GM18511 (cell line): Measurements from ENCODE around the gene GRXCR2.
A peak's percentile ranks its signal among the peaks of the same experiment; 100 is the strongest.
"Not testable (repeated sequence)": the region's sequence is repeated elsewhere in the genome, so short reads cannot be mapped to it uniquely, and the experiment has no call there.

ENCODE experiments used
- ATAC-seq: cut with Tn5 transposase; IDR thresholded peaks from one replicate; pipeline ENCODE4 v1.9.1; 2021; ENCODE audit warnings: mild to moderate bottlenecking, moderate library complexity; ENCODE audit not compliant: unreplicated experiment

GRXCR2 gene

GRCh38 chr5:145840458-145841132, 32.2 kb downstream of the GRXCR2 start:
- no peak for ATAC-seq

- ATAC-seq: no peak
These were observed 34.5 kb downstream of the GRXCR2 start for GRCh38 chr5:145838276-145838675.

DNA sequence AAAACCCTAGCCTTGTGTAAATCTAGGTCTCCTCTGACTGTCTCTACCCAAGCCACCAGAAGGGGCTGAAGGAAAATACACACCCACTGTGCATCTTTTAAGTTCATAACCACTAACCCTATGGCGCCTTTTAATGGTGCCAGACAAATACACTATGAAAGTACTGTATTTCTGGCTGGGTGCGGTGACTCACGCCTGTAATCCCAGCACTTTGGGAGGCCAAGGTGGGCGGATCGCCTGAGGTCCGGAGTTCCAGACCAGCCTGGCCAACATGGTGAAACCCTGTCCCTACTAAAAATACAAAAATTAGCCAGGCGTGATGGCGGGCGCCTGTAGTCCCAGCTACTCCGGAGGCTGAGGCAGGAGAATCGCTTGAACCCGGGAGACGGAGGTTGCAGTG, 36.6 kb downstream of the GRXCR2 start:
- ATAC-seq: not testable (repeated sequence)

DNA sequence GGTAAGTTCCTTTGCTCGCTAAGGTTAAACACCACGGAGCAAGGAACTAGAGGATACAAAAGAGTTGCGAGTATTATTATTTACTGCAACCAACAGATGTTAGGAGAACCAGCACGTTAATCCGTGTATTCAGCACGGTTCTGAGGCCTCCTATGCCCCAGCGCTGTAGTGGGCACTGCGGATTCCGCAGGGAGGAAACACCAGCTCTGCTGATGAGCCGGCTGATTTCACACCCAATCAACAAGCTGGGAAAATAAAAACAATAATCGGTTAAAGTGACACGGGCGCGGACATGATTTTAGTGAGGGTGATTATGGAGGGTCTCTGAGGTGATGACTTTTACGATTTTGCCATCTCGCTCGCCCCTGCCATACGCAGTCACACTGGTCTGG, 37.0 kb downstream of the GRXCR2 start:
- ATAC-seq: no peak

GRCh38 chr5:145834917-145835847, 37.6 kb downstream of the GRXCR2 start, which contains the start of gene PRELID2:
Gene PRELID2, minus strand, starts transcription at chr5:145835342. Its CDS starts 91 bp downstream, at chr5:145835251.
- ATAC-seq: peak; percentile 79

DNA sequence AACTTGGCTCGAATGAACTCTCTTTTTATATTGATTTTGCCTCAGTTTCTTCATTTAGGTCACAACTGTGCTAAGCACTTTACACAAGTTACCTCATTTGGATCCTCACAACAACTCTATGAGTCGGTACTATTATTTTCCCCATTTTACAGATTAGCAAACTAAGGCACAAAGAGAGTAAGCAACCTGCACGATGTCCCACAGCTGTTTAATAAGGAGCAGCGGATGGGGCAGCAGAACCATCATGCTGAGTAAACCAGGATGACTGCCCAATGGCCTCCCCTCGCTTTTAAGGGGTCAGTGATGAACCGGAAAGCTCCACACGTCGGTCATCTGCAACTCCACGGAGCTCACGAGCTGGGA, 38.3 kb downstream of the GRXCR2 start:
- peak; percentile 8 for ATAC-seq

DNA sequence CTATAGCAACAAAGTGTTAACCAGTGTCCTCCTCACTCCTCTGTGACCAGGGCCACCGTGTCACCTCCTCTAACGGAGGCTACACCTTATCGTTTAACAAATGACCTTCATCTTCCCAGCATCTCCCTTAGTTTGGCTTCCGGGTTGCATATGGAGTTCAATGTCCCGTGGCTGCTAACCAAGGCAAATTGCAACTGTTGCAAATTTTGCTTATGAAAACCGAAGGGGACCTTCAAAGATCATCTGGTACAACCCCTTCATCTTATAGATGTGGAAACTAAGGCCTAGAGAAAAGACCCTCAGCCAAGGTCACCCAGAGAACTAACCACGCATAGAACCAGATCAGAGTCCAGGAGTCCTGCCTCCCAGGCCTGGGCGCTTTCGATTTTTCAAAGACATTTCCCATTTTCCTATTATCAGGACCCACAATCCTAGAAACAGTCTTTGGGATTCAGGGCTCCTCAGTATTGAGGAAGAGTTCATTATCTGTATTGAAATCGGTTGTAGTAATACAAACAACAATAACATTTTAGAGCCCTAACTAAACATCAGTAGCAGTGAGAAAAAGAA, 39.1 kb downstream of the GRXCR2 start:
- ATAC-seq: no peak

DNA sequence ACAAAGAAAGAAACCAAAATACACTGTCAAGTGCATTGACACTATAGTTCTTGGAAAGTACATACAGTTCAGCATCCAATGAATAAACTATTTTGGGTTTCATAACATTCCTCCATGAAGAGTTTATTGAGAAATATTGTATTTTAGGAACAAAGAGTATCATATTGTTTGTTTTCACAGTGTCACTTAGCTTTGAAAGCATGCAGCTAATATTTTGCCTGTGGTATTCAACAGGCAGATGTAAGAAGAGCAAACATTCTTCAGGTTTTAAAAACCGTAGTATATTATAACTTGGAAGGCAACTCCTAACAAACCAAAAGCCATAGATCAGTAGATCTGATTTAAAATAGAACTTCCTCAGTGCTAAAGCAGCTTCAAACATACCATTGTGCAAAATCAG, 42.2 kb downstream of the GRXCR2 start:
- ATAC-seq: no peak

DNA sequence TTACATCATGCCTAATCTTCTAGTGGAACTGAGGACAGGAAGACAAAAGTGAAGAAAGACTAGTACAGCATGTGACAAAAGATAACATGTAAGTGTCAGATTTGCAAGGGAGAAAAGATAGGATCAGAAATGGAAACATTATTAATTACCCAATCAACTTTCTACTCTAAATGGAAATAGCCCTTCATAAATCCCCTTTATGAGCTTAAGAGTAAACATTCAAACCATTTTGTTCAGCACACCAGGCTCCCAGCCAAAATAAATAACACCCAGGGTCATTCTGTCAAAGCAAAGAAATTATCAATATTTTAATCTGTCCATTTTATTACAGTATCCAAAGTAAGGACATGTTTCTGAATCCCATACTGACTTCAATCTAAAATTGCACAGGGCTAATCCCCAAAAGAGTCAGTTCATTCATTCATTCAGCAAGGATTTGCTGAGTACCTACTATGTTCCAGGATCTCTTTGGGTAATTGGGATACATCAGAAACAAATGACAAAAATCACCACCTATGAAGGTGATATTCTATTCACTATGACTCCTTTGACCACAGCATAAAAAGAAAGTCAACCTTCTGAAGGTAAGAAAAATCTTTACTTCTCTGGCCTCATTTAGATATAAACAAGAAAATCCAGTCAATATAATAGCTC, 43.0 kb downstream of the GRXCR2 start:
- ATAC-seq: no peak

GRCh38 chr5:145826895-145827674, 45.7 kb downstream of the GRXCR2 start:
- no peak for ATAC-seq

GRCh38 chr5:145825751-145826180, 47.0 kb downstream of the GRXCR2 start:
- peak; percentile 69 for ATAC-seq

DNA sequence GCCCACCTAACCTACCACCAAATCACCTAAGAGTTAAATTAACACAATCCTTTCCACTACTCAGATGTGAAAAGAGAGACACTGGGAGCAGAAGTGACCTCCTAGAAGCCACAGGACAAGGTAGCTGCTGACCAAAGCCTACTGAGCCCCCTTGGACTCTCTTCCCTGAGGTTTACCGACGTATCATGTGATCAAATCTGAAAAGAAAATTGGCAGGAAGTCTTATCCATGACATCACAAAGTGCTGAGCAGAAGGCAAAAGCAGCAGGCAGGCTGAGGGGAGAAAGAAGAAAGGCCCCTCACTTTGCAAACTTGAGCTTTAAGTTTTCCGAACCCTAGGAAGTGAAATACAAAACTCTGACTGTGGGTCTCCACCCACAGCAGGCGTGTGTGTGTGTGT, 48.8 kb downstream of the GRXCR2 start:
- no peak for ATAC-seq

- no peak for ATAC-seq
These were observed 54.2 kb downstream of the GRXCR2 start for GRCh38 chr5:145818604-145819003.

- no peak for ATAC-seq
These were observed 59.9 kb downstream of the GRXCR2 start for GRCh38 chr5:145812877-145813276.

DNA sequence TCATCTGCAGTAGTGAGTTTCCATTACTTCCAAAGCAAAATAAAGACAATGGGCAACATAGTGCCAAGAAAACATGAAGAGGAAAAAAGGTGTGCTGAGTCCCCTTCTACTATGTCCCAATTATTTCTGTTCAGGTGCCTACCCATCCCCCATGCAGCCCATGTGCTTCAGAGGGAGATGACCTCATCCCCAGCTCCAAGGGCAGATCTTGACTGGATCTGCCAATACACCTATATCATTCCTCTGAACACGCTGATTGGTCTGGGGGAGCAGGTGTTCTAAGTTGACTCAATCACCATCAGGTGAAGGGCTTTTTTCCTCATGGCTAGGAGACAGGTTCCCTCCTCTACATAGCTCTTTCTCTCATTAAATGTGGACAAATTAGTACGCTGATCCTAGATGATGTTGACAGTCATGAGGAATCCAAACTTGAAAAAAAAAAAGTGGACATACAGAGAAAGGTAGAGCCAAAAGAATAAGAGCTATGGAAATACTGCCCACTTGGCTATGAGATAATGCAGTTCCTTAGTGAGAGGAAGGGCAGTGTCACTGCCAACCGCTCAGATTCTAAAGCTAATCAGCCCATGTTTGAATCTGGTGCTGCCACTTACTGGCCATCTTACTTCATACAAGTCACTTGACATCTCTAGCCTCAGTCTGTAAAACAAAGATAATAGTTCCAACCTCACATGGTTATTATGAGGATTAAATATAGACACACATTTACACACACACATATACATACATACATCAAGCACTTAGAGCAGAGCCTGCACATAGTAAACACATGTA, 60.8 kb downstream of the GRXCR2 start:
- no peak for ATAC-seq
